Bronchial epithelial cell (primary cell): ENCODE measurements around the gene ACP1. TPM values are rescaled to one million over a fixed set of nuclear protein-coding genes. Genes with fewer than 3 reads are reported as not detected.

Source experiments
- DNase-seq: peaks from one replicate; pipeline ENCODE4 v3.0.0-alpha.2; 2010; ENCODE audit warnings: low read depth
- FAIRE-seq: peaks from 2 replicates; lab custom pipeline; 2011; peaks lifted over from hg19 to GRCh38; lab: Jason Lieb, UNC
- H3K27me3 ChIP-seq: 2 replicates; pipeline ENCODE4 v1.5.1; 2011; ENCODE audit warnings: low read length; ENCODE audit not compliant: control insufficient read depth, insufficient read depth
- H3K36me3 ChIP-seq: 2 replicates; pipeline ENCODE4 v1.5.1; 2011; ENCODE audit warnings: low read length; ENCODE audit not compliant: control insufficient read depth, insufficient read depth
- H3K4me3 ChIP-seq: 2 replicates; pipeline ENCODE4 v1.5.1; 2011; ENCODE audit warnings: mild to moderate bottlenecking, low read depth, low read length, control low read depth
- total RNA-seq: library from RNA; depleted of rRNA; stranded (reverse); fragments of >200 nt; gene quantifications from 2 replicates; pipeline ENCODE4 v1.2.1, GENCODE V29; 2014
- TF ChIP-seq, protein P1 (sequence below): IDR thresholded peaks from 2 replicates; pipeline ENCODE4 v1.5.1; 2011; ENCODE audit warnings: mild to moderate bottlenecking, moderate library complexity, low read length, control low read depth, inconsistent platforms; ENCODE audit not compliant: insufficient read depth, severe bottlenecking

The ACP1 gene
- total RNA-seq, 1 donor from 2014 or later, result 106 TPM

DNA sequence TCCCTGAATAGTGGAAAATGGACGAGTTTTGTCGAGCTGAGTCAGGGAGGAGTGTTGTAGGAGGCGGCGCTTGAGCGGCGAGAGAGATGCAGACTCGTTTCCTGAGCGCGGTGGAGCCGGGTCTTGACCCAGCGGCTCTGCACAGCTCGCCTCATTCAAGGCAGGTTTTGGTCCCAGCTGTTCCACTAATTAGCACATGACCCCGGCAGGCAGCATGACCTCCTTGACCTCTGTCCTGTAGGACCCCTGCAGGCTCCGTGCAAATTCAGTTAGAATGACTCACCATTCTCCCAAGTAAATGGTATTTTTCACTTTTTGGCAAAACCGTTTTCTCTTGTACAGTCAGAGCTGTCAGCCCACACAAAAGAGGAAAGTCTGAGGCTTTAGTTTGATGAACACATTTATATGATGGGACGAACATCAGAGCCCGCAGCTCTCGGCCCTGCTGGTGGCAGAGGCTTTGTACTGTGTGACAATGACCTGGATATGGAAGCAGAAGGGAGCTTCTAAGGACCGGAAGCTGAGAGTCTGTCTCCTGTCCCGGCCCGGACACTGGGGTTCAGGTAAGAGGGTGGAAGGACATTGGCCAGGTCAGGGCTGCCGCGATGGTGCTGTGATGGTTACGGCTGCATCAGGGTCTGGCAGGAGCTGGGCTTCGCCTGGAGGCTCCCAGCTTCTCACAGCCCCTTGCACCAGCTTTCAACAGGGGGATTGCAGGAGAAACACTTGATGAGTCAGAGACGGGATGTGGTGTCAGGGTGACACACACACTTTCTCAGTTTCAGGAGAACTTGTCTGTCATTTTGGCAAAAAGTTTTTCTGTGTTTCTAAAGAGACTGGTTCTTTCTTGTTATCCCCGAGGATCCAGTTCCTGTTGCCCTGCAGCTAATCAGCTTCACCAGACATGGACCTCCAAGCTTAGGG is 53.0 kb downstream of the ACP1 start:
- TF ChIP-seq, protein P1, sequence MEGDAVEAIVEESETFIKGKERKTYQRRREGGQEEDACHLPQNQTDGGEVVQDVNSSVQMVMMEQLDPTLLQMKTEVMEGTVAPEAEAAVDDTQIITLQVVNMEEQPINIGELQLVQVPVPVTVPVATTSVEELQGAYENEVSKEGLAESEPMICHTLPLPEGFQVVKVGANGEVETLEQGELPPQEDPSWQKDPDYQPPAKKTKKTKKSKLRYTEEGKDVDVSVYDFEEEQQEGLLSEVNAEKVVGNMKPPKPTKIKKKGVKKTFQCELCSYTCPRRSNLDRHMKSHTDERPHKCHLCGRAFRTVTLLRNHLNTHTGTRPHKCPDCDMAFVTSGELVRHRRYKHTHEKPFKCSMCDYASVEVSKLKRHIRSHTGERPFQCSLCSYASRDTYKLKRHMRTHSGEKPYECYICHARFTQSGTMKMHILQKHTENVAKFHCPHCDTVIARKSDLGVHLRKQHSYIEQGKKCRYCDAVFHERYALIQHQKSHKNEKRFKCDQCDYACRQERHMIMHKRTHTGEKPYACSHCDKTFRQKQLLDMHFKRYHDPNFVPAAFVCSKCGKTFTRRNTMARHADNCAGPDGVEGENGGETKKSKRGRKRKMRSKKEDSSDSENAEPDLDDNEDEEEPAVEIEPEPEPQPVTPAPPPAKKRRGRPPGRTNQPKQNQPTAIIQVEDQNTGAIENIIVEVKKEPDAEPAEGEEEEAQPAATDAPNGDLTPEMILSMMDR, result no peak
- no peaks in the 10 kb centered on the region for H3K27me3 ChIP-seq
- FAIRE-seq, result no peak
- no peak overlapping the region for H3K4me3 ChIP-seq
- no peaks in the 10 kb centered on the region for H3K36me3 ChIP-seq
- no peak for DNase-seq

DNA sequence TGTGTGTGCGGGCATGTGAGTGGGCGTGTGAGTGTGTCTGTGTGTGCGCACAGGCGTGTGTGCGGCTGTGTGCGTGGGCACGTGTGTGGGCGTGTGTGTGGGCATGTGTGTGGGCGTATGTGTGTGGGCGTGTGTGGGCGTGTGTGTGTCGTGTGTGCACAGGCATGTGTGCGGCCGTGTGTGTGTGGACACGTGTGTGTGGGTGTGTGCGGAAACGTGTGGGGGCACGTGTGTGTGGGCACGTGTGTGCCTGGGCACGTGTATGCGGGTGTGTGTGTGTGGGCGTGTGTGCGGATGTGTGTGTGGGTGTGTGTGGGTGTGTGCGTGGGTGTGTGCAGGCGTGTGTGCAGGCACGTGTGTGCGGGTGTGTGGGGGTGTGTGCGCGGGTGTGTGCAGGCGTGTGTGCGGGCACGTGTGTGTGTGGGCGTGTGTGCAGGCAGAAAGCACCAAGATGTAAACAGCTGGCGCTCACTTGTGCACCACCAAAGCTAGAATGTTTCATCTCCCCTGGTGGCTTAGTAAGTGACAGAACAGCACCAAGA is 54.4 kb downstream of the ACP1 start:
- H3K27me3 ChIP-seq, result no peaks in the 10 kb centered on the region
- H3K4me3 ChIP-seq, result no peak overlapping the region
- peak; percentile 85 for FAIRE-seq
- DNase-seq, result no peak
- no peaks in the 10 kb centered on the region for H3K36me3 ChIP-seq
- TF ChIP-seq, protein P1, result no peak

DNA sequence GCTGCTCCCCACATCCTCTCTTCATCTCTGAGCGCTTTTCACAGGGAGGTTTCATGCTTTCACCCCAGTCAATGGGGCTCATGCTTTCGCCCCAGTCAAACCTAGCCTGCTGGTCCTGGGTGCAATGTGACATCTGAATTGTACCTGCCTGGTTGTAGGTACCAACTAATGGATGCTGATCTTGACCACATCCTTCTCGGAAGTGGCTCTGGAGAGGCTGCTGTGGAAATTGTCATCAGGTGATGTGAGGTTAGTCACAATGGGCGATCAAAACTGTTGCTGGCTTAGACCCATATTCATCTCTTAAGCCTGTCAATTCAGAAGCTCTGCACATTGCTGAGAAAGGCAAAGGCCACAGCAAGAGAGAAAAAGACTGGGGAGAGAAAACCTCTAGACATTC is 55.8 kb downstream of the ACP1 start:
- DNase-seq, result no peak
- no peaks in the 10 kb centered on the region for H3K36me3 ChIP-seq
- H3K27me3 ChIP-seq, result no peaks in the 10 kb centered on the region
- FAIRE-seq, result no peak
- TF ChIP-seq, protein P1, result no peak
- H3K4me3 ChIP-seq, result no peak overlapping the region

DNA sequence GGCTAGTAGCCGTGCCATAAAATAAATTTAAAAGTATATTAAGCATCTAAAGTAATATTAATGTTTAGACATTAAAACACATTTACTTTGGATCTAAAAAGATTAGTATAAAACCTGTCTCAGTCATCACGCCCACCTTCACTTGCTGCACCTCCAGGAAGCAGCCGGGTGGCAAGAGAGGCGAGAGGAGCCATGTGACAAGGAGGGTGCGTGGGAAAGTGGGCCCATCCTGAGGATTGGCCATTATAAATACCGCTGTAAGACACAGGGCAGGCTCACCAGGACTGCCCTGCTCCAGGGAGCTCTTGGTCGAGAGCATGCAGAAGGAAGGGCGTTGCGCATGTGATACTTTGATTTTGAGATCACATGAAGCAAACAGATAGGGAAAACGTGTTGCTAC is 57.6 kb downstream of the ACP1 start:
- Histone ChIP-seq H3K27me3 (no peaks in the 10 kb centered on the region), H3K4me3 (no peak overlapping the region), H3K36me3 (no peaks in the 10 kb centered on the region)
- no peak for DNase-seq
- TF ChIP-seq, protein P1, result no peak
- no peak for FAIRE-seq

DNA sequence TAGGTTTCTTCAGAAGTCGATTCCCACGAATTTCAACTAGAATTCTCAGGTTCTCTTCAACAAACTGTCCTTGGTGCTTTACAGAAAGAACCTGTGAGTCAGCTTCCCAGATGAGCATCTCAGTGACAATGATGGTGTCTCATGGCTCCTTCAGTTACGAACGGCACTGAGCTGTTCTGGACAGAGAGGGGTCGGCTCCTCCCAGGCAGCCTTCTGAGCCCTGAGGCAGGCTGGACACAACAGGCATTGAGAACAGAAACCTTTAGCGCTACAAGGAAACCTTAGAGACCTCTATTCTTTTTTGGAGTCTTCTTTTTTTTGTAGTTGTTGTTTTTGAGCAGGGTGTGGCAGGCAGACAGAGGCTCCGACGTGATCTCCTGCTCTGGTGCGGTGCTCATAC is 58.3 kb downstream of the ACP1 start:
- TF ChIP-seq, protein P1, result no peak
- H3K27me3 ChIP-seq, result no peaks in the 10 kb centered on the region
- DNase-seq (no peak), FAIRE-seq (no peak)
- no peaks in the 10 kb centered on the region for H3K36me3 ChIP-seq
- H3K4me3 ChIP-seq, result no peak overlapping the region

Other genes starting within 250 kb of the ACP1 start
- 9.2 and 9.9 TPM in 2 replicates for gene FAM110C, start 218.4 kb upstream of the ACP1 start, total RNA-seq
- 88.8 and 104 TPM in 2 replicates for gene SH3YL1, start 915 bp upstream of the ACP1 start, total RNA-seq
- not detected in 2 replicates for gene ALKAL2, start 23.1 kb downstream of the ACP1 start, total RNA-seq